HCEC 1CT (cell line): ENCODE data around the gene MRPL37.
"Not testable (repeated sequence)": the region's sequence is repeated elsewhere in the genome, so short reads cannot be mapped to it uniquely, and the experiment has no call there.

Source experiments
- DNase-seq: peaks from one replicate; pipeline ENCODE4 v3.0.0-alpha.2; 2017

Gene MRPL37

GRCh38 chr1:54172614-54173599 lies 27.1 kb upstream of the MRPL37 start:
- DNase-seq: no peak

GRCh38 chr1:54173681-54174080 lies 26.3 kb upstream of the MRPL37 start:
- no peak for DNase-seq

GRCh38 chr1:54174106-54174505 lies 25.9 kb upstream of the MRPL37 start:
- no peak for DNase-seq

GRCh38 chr1:54176621-54177327 lies 23.2 kb upstream of the MRPL37 start:
- DNase-seq: no peak

GRCh38 chr1:54177726-54178125 lies 22.2 kb upstream of the MRPL37 start:
- DNase-seq: no peak

- no peak for DNase-seq
Observed at GRCh38 chr1:54178296-54179070, 21.5 kb upstream of the MRPL37 start.

GRCh38 chr1:54180701-54181360 lies 19.1 kb upstream of the MRPL37 start:
- no peak for DNase-seq

GRCh38 chr1:54186056-54186455 lies 13.9 kb upstream of the MRPL37 start:
- DNase-seq: no peak

- no peak for DNase-seq
Observed at GRCh38 chr1:54188291-54188690, 11.7 kb upstream of the MRPL37 start.

- no peak for DNase-seq
Observed at GRCh38 chr1:54190526-54190925, 9.4 kb upstream of the MRPL37 start.

GRCh38 chr1:54191525-54191924 lies 8.4 kb upstream of the MRPL37 start:
- DNase-seq: no peak

GRCh38 chr1:54193453-54193852 lies 6.5 kb upstream of the MRPL37 start:
- DNase-seq: no peak

- no peak for DNase-seq
Observed at GRCh38 chr1:54199151-54199764, 709 bp upstream of the MRPL37 start.

- DNase-seq: no peak
Observed at GRCh38 chr1:54200519-54200997, 591 bp downstream of the MRPL37 start.

- DNase-seq: no peak
Observed at GRCh38 chr1:54204199-54204598, 4.2 kb downstream of the MRPL37 start.

- DNase-seq: no peak
Observed at GRCh38 chr1:54207287-54207686, 7.3 kb downstream of the MRPL37 start.

GRCh38 chr1:54207896-54208295 lies 7.9 kb downstream of the MRPL37 start:
- not testable (repeated sequence) for DNase-seq

GRCh38 chr1:54212872-54213271 lies 12.9 kb downstream of the MRPL37 start:
- DNase-seq: no peak

- DNase-seq: no peak
Observed at GRCh38 chr1:54215523-54215922, 15.6 kb downstream of the MRPL37 start.

GRCh38 chr1:54218883-54219687 lies 19.1 kb downstream of the MRPL37 start:
- no peak for DNase-seq

GRCh38 chr1:54219688-54220003 lies 19.7 kb downstream of the MRPL37 start:
- DNase-seq: no peak
